ENCODE measurements around the gene WFDC10B.
"Not testable (repeated sequence)": the region's sequence is repeated elsewhere in the genome, so short reads cannot be mapped to it uniquely, and the experiment has no call there.

DNA sequence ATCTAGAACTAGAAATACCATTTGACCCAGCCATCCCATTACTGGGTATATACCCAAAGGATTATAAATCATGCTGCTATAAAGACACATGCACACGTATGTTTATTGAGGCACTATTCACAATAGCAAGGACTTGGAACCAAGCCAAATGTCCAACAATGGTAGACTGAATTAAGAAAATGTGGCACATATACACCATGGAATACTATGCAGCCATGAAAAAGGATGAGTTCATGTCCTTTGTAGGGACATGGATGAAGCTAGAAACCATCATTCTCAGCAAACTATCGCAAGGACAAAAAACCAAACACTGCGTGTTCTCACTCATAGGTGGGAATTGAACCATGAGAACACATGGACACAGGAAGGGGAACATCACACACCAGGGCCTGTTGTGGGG is 47.8 kb downstream of the WFDC10B start:
- TF ChIP-seq POLR2AphosphoS5, CTCF (IDR thresholded peaks at IDR 0.05): not testable (repeated sequence)
